ENCODE measurements around the gene SULT1C3.

SULT1C3 gene

DNA sequence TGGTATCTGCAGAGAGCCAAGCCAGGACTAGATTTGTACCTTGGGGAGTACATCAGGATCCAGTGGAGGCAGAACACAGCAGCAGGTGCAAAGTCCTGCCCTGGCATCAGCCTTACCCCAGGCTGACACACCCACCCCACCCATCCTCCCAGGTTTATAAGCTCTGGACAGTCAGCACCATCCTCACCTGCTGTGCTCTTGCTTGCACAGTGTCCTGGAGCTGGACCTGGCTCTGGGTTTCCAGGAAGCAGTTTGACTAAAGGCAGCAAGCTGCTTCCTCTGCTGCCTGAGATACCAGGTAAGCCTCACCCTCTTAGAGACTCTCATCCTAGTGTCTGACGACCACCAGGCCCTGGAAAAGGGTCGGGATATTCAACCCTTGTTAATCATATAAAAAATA is at the start of gene SULT1C3:
Gene SULT1C3, plus strand, starts transcription at position 183 of the 400 bp plus-strand sequence. CDS start 7,227 bp downstream, outside the sequence.
- DNase-seq, result no peak

- no peak for DNase-seq
Measured at GRCh38 chr2:108193251-108193650, 46.5 kb upstream of the SULT1C3 start.

- DNase-seq, result no peak
Measured at GRCh38 chr2:108194409-108195132, 45.2 kb upstream of the SULT1C3 start.

GRCh38 chr2:108195133-108195439 is 44.7 kb upstream of the SULT1C3 start:
- DNase-seq, result no peak

DNA sequence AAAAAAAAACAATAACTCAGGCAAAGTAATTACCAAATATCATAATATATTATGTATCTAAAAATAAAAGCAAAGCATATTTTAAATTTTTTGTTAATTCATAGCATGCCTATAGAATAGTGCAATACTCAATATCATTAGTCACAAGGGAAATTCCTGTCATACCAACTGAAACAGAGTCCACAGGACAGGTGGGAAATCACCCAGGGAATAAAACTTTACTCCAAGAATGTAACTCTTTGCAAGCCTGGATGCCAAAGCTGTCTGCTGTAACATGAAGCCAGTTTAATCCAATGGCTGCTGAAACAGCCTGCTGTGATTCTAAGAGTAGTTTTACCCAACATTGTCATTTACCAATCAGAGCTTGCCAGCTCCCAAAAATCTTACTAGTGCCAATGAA is 40.0 kb upstream of the SULT1C3 start:
- DNase-seq, result no peak

GRCh38 chr2:108200569-108200968 is 39.2 kb upstream of the SULT1C3 start:
- DNase-seq, result no peak

DNA sequence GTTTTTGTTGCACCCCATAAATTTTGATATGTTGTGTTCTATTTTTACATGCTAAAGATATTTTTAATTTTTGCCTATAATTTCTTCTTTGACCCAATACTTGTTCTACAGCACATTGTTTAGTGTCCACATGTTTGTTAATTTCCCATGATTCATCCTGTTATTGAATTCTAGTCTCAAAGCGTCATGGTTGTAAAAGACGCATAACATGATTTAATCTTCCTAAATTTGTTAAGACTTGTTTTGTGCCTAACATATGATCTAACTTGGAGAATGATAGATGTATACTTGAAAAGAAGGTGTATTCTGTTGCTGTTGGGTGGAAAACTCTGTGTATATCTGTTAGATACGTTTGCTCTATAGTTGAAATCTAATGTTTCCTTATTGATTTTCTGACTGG is 27.1 kb upstream of the SULT1C3 start:
- no peak for DNase-seq

GRCh38 chr2:108215794-108216211 is 24.0 kb upstream of the SULT1C3 start:
- DNase-seq, result peak in 12 of 58 donors; percentile 1 to 33 (median 8)

- no peak for DNase-seq
Measured at GRCh38 chr2:108217211-108217610, 22.6 kb upstream of the SULT1C3 start.

DNA sequence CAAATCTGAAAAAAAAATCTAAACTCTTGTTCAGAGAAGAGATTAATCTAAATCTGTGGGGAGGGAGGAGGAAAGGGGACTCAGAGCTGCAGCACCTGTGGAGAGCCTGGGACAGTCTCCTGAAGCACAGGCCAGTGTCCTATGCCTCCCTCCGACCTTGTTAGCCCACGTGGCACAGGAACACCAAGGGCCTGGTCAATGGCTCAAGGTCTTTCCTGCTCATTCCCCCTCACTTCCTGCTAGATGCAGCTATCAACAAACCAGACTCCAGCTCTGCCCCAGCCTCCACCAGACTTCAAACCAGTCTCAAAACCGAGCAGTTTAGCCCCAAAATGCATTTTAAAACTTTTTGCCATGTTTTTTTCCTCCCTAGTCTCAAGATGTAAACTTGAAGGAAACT is 20.1 kb upstream of the SULT1C3 start:
- DNase-seq, result no peak

GRCh38 chr2:108220191-108220590 is 19.6 kb upstream of the SULT1C3 start:
- no peak for DNase-seq

- peak in 47 of 58 donors; percentile 2 to 89 (median 46) for DNase-seq
Measured at GRCh38 chr2:108220942-108221541, 18.7 kb upstream of the SULT1C3 start.

DNA sequence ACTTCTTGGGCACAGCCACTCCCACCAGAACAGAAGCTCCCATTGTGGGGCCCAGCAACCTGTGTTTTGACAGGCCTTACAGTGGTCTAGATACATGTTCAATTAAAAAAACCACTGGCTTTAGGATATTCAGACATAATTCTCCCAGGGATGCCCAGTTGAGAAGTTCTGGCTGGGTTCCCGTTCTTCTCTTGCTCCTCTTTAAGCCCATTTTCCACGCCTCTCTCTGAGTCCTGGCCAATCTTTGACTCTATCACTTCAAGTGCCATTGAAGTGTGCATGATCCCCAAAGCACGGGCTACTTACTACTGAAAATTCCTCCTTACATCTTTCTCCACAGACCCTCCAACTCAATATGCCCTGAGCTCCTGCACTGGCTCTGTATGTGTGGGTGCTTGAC is 17.5 kb upstream of the SULT1C3 start:
- DNase-seq, result no peak

GRCh38 chr2:108223573-108223972 is 16.2 kb upstream of the SULT1C3 start:
- DNase-seq, result no peak

DNA sequence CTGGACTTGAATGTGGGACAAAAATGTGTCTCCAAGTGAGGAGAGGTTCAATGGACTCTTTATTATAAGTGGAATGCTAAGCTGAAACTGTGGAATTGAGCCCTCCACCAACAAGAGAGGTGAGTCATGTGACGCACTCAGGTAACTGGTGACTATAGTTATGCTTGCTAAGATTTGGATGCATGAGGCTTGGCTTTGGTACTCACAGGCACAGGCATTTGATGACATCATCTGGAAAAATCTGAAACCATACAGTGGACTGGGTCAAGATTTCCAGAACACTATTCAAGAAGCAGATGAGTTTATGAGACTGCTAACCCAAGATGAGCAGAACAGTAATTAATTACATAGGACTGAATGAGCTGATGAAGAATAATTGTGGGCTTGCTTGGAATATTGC is 15.7 kb upstream of the SULT1C3 start:
- no peak for DNase-seq

DNA sequence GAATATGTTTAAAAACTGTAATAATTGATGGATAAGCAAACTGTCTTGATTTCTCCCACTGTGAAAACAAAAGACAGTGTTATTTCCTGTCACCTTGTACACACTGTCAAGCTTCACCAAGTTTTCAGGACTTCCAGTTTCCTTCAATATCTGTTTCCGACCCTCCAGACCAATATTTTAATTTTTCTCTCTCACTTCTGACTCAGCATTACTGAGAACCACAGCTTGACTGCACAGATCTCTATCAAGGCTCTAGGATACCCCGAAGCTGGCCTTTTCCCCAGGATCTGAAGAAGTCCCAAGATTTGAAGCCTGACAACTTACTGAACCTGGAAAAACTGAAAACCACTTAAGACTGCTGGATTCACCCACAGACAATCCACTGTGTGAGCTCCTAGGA is 13.2 kb upstream of the SULT1C3 start:
- DNase-seq, result no peak

DNA sequence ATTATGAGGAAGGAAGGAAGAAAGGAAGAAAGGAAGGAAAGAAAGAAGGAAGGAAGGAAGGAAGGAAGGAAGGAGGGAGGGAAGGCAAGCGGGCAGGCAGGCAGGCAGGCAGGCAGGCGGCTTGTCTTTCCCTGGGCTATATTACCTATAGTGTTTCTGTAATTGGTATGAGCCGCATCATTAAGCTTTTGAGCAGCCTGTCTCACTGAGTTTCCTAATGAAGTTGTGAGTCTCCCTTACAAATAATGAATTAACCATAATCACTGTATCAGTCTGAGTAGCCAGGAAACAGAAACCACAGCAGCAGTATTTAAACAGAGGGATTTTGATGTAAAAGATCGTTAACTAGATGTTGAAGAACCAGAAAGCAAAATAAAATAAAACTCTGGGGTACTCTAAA is 11.8 kb upstream of the SULT1C3 start:
- DNase-seq, result no peak

DNA sequence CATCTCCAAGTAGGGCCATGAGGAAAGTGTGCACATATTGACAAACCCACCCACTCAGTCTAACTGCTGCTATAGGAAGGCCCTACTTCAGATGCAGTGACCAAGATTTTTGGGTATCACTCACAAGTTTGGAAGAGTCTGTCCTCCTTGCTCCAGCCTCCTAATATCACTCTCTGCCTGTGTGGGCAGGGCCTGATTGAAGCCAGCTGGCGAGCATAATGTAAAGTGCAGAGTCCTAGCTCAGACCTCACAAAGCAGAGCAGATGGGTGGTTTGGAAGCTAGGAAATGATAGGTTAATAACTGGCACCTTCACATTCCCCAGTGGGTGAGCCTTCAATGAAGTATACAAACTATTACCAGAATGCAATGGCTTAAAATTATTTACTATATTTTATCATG is 11.2 kb upstream of the SULT1C3 start:
- DNase-seq, result no peak

GRCh38 chr2:108229875-108230274 is 9.9 kb upstream of the SULT1C3 start:
- no peak for DNase-seq

GRCh38 chr2:108235577-108235976 is 4.2 kb upstream of the SULT1C3 start:
- no peak for DNase-seq

DNA sequence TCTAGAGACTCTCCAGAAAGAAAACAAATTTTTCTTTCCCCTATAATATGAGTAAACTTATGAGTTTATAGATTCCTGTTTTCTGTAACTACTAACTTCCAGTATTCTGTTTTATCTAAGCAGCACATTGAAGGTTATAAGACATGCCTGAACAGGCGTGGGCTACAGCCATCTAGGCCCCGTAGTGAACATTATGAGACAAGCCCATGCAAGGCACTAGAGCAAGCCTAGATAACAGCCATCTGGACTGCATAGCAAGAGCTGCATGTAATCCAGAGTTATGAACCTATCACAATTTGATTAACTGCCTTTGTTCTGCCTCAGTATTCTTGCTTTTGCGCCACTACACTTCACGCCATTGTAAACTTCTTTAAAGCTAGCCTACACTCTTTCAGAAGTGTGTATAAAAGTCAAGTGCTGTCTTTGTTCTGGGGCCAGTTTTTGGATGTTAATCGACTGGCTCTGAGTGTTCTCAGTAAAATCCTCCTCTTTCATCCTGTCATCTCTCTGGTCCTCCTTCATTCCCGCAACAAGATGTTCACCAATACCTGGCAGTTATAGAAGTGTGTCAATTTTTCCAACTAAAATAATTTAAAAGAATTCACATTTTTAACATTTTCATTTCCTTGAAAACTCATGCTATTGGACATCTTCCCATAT is 3.0 kb upstream of the SULT1C3 start:
- no peak for DNase-seq

DNA sequence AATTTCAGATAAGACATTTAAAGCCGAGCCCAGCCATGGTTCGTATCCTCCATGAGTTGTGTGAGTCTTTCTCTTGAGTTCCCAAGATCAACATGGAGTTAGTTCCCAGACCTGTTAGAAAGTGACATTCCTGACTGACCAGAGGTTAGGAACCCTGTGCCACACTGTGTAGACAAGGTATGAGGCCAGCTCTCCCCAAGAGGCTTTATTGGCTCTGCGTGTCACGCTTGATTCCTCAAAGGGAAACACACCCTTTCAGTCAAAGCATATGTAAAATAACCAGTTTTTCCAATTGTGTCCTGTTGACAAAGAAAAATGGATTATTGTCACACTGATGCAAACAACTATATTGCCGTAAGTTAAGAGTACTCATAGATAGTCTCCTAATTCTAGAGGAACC is 1.2 kb downstream of the SULT1C3 start:
- DNase-seq, result no peak

DNA sequence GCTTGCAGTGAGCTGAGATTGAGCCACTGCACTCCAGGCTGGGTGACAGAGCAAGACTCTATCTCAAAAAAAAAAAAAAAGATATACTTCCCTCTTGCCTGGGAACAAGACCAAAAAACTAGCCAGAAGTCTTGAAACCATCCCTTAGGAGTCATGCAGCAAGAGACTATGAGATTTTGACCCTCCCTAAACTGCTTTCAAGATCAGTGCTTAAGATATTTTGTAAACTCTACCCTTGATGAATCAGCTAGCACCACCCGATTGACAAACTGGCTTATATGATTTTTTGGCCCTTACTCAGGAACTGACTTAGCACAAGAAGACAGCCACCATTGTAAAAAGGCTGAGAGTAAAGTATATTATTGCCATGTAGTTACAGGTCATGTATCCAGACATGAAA is 3.8 kb downstream of the SULT1C3 start:
- DNase-seq, result no peak
